Measurements from ENCODE around the gene ST3GAL6. TPM values are rescaled to one million over a fixed set of nuclear protein-coding genes. Genes with fewer than 3 reads are reported as not detected.

The ST3GAL6 gene
- total RNA-seq, 5 donors from 2014 or later (not counting 1 experiment from before 2014, with no cell fraction given), result 0.55 to 1.0 (median 0.55) TPM; not detected in 2

- Mint-ChIP-seq H3K27me3 (peaks cover 18% of the 10 kb centered on the region in 2 donors), H3K27ac (no peak overlapping the region), H3K9me3 (no peaks in the 10 kb centered on the region), H3K36me3 (no peaks in the 10 kb centered on the region), H3K4me1 (no peaks in the 10 kb centered on the region), H3K4me3 (no peak overlapping the region)
- no peaks in the 10 kb centered on the region for H3K27me3 ChIP-seq (replicated peaks in 1 of 2; ENCODE audit: control insufficient read depth in 2 of 2, extremely low read depth in 1 of 2, insufficient read depth in 2 of 2, low read length in 1 of 2)
- no peak for ATAC-seq (replicated peaks in 1 of 4)
- no peaks in the 10 kb centered on the region for H3K9me3 ChIP-seq
- H3K27ac ChIP-seq (ENCODE audit: low read length), result no peak overlapping the region
- ChIA-PET CTCF (interaction anchor here in 1 of 2 donors (0.5 kb wide), 1 partner anchor 34 kb away, joined by 3 read pairs; no protein-coding TSS in a partner anchor), POLR2A (interaction anchor here (0.5 to 0.6 kb wide), 2 partner anchors 71 to 572 kb away, joined by 3 read pairs; no protein-coding TSS in a partner anchor)
- WGBS (ENCODE audit: insufficient coverage), result 80% methylated on average over 1 of the region's 1 CpG
- no peaks in the 10 kb centered on the region for H3K4me1 ChIP-seq (ENCODE audit: control insufficient read depth in 1 of 2, extremely low read depth in 1 of 2, insufficient read depth in 2 of 2, low read length in 2 of 2)
- H3K4me3 ChIP-seq (ENCODE audit: control insufficient read depth in 1 of 2, extremely low read depth in 1 of 2, low read length in 1 of 2), result no peak overlapping the region
- DNase-seq, result no peak
- H3K36me3 ChIP-seq (ENCODE audit: control insufficient read depth in 2 of 2, extremely low read depth in 1 of 2, insufficient read depth in 1 of 2, low read length in 1 of 2), result peaks cover 0 to 2% of the 10 kb centered on the region in 2 donors
Measured at GRCh38 chr3:98750276-98750919, 12.7 kb upstream of the ST3GAL6 start.

DNA sequence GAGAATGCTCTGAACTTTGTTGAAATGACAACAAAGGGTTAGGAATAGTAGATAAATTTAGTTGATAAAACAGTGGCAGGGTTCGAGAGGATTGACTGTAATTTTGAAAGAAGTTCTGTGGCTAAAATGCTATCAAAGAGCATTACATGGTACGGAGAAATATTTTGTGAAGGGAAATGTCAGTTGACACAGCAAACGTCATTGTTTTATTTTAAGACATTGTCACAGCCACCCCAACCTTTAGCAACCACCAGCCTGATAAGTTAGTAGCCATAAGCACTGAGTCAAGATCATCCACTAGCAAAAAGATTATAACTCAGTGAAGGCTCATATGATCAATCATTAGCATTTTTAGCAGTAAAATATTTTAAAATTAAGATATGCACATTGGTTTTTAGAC, 8.7 kb upstream of the ST3GAL6 start:
- H3K36me3 Mint-ChIP-seq, result no peaks in the 10 kb centered on the region
- H3K27ac Mint-ChIP-seq, result no peak overlapping the region
- H3K27me3 Mint-ChIP-seq, result peaks cover 5 to 9% of the 10 kb centered on the region in 2 donors
- Histone ChIP-seq H3K4me3 (ENCODE audit: control insufficient read depth in 1 of 2, extremely low read depth in 1 of 2, low read length in 1 of 2) (no peak overlapping the region), H3K9me3 (no peaks in the 10 kb centered on the region), H3K36me3 (ENCODE audit: control insufficient read depth in 2 of 2, extremely low read depth in 1 of 2, insufficient read depth in 1 of 2, low read length in 1 of 2) (peaks cover 0 to 2% of the 10 kb centered on the region in 2 donors), H3K27me3 (replicated peaks in 1 of 2; ENCODE audit: control insufficient read depth in 2 of 2, extremely low read depth in 1 of 2, insufficient read depth in 2 of 2, low read length in 1 of 2) (no peaks in the 10 kb centered on the region), H3K4me1 (ENCODE audit: control insufficient read depth in 1 of 2, extremely low read depth in 1 of 2, insufficient read depth in 2 of 2, low read length in 2 of 2) (no peaks in the 10 kb centered on the region), H3K27ac (ENCODE audit: low read length) (no peak overlapping the region)
- no peaks in the 10 kb centered on the region for H3K9me3 Mint-ChIP-seq
- no peak overlapping the region for H3K4me3 Mint-ChIP-seq
- no peak for DNase-seq
- WGBS (ENCODE audit: insufficient coverage), result 17% methylated on average over 1 of the region's 3 CpGs
- POLR2A ChIA-PET, result no interaction called here
- no peaks in the 10 kb centered on the region for H3K4me1 Mint-ChIP-seq
- CTCF ChIA-PET, result no interaction called here
- no peak for ATAC-seq (replicated peaks in 1 of 4)

DNA sequence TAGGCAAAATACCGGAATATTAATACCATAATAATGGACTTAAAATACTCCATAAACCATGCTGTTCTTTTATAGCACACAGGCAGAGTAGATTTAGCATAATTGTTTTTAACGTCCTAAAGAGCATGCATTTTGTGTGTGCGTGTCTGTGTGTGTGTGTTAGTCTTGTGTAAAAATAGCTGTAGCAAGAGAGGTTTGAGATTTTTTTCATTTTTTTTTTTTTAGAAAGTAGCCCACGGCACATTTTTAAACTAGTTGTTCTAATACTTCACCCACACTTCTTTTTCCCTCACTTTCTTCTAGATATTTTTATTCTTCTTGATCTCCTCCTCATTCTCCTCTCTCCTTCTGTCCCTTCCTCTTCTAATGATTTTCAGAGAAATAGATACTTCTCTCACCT, 7.5 kb upstream of the ST3GAL6 start:
- H3K4me3 Mint-ChIP-seq, result no peak overlapping the region

DNA sequence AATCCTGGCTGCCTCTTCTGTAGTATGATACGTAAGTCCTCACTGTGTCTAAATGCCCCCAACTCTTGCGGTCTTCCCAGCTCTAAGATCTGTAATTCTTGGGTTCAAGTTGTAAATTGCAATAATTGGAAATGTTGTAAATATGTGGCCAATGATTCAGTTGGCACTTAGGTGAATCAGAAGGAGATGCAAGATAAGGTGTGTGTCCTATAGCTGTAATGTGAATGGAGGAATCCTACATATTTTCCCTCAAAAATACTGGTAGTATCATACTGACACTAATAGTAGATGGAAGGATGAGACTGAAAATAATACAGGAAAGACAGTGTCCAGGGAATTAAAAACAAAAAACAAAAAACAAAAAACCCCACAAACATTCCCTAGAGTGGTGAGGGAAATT, 3.5 kb upstream of the ST3GAL6 start:
- peaks cover 0 to 5% of the 10 kb centered on the region in 2 experiments for H3K4me1 ChIP-seq (ENCODE audit: control insufficient read depth in 1 of 2, extremely low read depth in 1 of 2, insufficient read depth in 2 of 2, low read length in 2 of 2)
- DNase-seq, result no peak
- Mint-ChIP-seq H3K27ac (no peak overlapping the region), H3K27me3 (peaks cover 5 to 10% of the 10 kb centered on the region in 2 donors), H3K9me3 (no peaks in the 10 kb centered on the region), H3K36me3 (no peaks in the 10 kb centered on the region), H3K4me3 (no peak overlapping the region), H3K4me1 (no peaks in the 10 kb centered on the region)
- H3K27ac ChIP-seq (ENCODE audit: low read length), result no peak overlapping the region
- no peak for ATAC-seq (replicated peaks in 1 of 4)
- ChIA-PET POLR2A (no interaction called here), CTCF (no interaction called here)
- H3K27me3 ChIP-seq (replicated peaks in 1 of 2; ENCODE audit: control insufficient read depth in 2 of 2, extremely low read depth in 1 of 2, insufficient read depth in 2 of 2, low read length in 1 of 2), result peaks cover 0 to 2% of the 10 kb centered on the region in 2 experiments
- WGBS (ENCODE audit: insufficient coverage), result no CpG with 5 or more reads among the region's 2 CpGs
- no peaks in the 10 kb centered on the region for H3K9me3 ChIP-seq
- H3K4me3 ChIP-seq (ENCODE audit: control insufficient read depth in 1 of 2, extremely low read depth in 1 of 2, low read length in 1 of 2), result no peak overlapping the region
- no peaks in the 10 kb centered on the region for H3K36me3 ChIP-seq (ENCODE audit: control insufficient read depth in 2 of 2, extremely low read depth in 1 of 2, insufficient read depth in 1 of 2, low read length in 1 of 2)

More for the DNA sequence above, 7.5 kb upstream of the ST3GAL6 start:
- ATAC-seq (replicated peaks in 1 of 4), result no peak
- Histone ChIP-seq H3K27ac (ENCODE audit: low read length) (no peak overlapping the region), H3K4me3 (ENCODE audit: control insufficient read depth in 1 of 2, extremely low read depth in 1 of 2, low read length in 1 of 2) (no peak overlapping the region), H3K27me3 (replicated peaks in 1 of 2; ENCODE audit: control insufficient read depth in 2 of 2, extremely low read depth in 1 of 2, insufficient read depth in 2 of 2, low read length in 1 of 2) (no peaks in the 10 kb centered on the region), H3K4me1 (ENCODE audit: control insufficient read depth in 1 of 2, extremely low read depth in 1 of 2, insufficient read depth in 2 of 2, low read length in 2 of 2) (no peaks in the 10 kb centered on the region), H3K9me3 (no peaks in the 10 kb centered on the region), H3K36me3 (ENCODE audit: control insufficient read depth in 2 of 2, extremely low read depth in 1 of 2, insufficient read depth in 1 of 2, low read length in 1 of 2) (peaks cover 0 to 2% of the 10 kb centered on the region in 2 donors)
- ChIA-PET POLR2A (no interaction called here), CTCF (no interaction called here)
- no peaks in the 10 kb centered on the region for H3K36me3 Mint-ChIP-seq
- H3K27ac Mint-ChIP-seq, result no peak overlapping the region
- no peaks in the 10 kb centered on the region for H3K4me1 Mint-ChIP-seq
- H3K27me3 Mint-ChIP-seq, result peaks cover 5 to 9% of the 10 kb centered on the region in 2 donors
- no peak for DNase-seq
- H3K9me3 Mint-ChIP-seq, result no peaks in the 10 kb centered on the region
- WGBS (ENCODE audit: insufficient coverage), result no CpG with 5 or more reads among the region's 4 CpGs

- Mint-ChIP-seq H3K4me1 (no peaks in the 10 kb centered on the region), H3K27ac (no peak overlapping the region), H3K27me3 (peaks cover 5 to 9% of the 10 kb centered on the region in 2 donors), H3K9me3 (no peaks in the 10 kb centered on the region), H3K4me3 (no peak overlapping the region), H3K36me3 (no peaks in the 10 kb centered on the region)
- Histone ChIP-seq H3K27ac (ENCODE audit: low read length) (no peak overlapping the region), H3K4me1 (ENCODE audit: control insufficient read depth in 1 of 2, extremely low read depth in 1 of 2, insufficient read depth in 2 of 2, low read length in 2 of 2) (peaks cover 0 to 5% of the 10 kb centered on the region in 2 experiments), H3K4me3 (ENCODE audit: control insufficient read depth in 1 of 2, extremely low read depth in 1 of 2, low read length in 1 of 2) (no peak overlapping the region), H3K9me3 (no peaks in the 10 kb centered on the region), H3K36me3 (ENCODE audit: control insufficient read depth in 2 of 2, extremely low read depth in 1 of 2, insufficient read depth in 1 of 2, low read length in 1 of 2) (no peaks in the 10 kb centered on the region), H3K27me3 (replicated peaks in 1 of 2; ENCODE audit: control insufficient read depth in 2 of 2, extremely low read depth in 1 of 2, insufficient read depth in 2 of 2, low read length in 1 of 2) (peaks cover 0 to 2% of the 10 kb centered on the region in 2 experiments)
- ATAC-seq (replicated peaks in 1 of 4) (no peak), DNase-seq (no peak)
- WGBS (ENCODE audit: insufficient coverage), result no CpG with 5 or more reads among the region's 2 CpGs
- POLR2A ChIA-PET, result no interaction called here
- CTCF ChIA-PET, result interaction anchor here in 1 of 2 donors (0.5 kb wide), 1 partner anchor 797 kb away, joined by 6 read pairs; no protein-coding TSS in a partner anchor
Measured at GRCh38 chr3:98761643-98762229, 1.4 kb upstream of the ST3GAL6 start.

DNA sequence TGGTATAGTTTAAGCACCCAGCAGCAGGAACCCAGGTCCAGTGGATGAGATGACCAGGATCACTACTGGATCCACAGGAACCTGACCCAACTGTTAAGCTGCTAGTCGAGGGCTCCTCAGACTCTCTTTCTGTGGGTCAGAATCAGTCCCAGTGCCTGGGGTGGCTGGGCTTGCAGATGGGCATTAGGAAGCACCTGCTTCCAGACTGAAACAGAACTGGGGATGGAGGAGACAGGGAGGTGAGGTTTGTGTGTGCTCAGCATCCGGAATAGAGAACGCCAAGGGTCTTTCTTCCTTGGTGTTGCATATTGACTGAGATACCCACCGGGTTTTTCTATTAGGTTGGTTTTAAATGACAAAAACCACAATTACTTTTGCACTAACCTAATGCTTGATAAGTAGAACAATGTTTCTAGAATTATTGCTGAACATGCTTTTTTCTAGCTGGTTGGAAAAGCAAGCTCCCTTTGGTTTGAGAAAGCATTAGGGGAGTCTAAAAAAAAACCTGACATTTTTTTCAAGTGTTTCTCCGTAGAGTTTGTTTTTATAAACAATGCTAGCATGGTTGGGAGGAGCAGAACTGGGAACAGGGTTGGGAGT, 779 bp downstream of the ST3GAL6 start:
- no peak overlapping the region for H3K4me3 Mint-ChIP-seq
- H3K4me3 ChIP-seq (ENCODE audit: control insufficient read depth in 1 of 2, extremely low read depth in 1 of 2, low read length in 1 of 2), result no peak overlapping the region

More for the DNA sequence above, 779 bp downstream of the ST3GAL6 start:
- peaks cover 5 to 9% of the 10 kb centered on the region in 2 donors for H3K27me3 Mint-ChIP-seq
- H3K9me3 Mint-ChIP-seq, result no peaks in the 10 kb centered on the region
- Histone ChIP-seq H3K27me3 (replicated peaks in 1 of 2; ENCODE audit: control insufficient read depth in 2 of 2, extremely low read depth in 1 of 2, insufficient read depth in 2 of 2, low read length in 1 of 2) (peaks cover 0 to 2% of the 10 kb centered on the region in 2 experiments), H3K4me1 (ENCODE audit: control insufficient read depth in 1 of 2, extremely low read depth in 1 of 2, insufficient read depth in 2 of 2, low read length in 2 of 2) (peaks cover 0 to 5% of the 10 kb centered on the region in 2 experiments), H3K27ac (ENCODE audit: low read length) (no peak overlapping the region), H3K36me3 (ENCODE audit: control insufficient read depth in 2 of 2, extremely low read depth in 1 of 2, insufficient read depth in 1 of 2, low read length in 1 of 2) (no peaks in the 10 kb centered on the region), H3K9me3 (no peaks in the 10 kb centered on the region)
- H3K36me3 Mint-ChIP-seq, result no peaks in the 10 kb centered on the region
- WGBS (ENCODE audit: insufficient coverage), result 55% methylated on average over 2 of the region's 5 CpGs
- CTCF ChIA-PET, result interaction anchor here in 1 of 2 donors (0.5 kb wide), 1 partner anchor 53 kb away, joined by 4 read pairs; no protein-coding TSS in a partner anchor
- DNase-seq (no peak), ATAC-seq (replicated peaks in 1 of 4) (no peak)
- no peak overlapping the region for H3K27ac Mint-ChIP-seq
- POLR2A ChIA-PET, result interaction anchor here in 1 of 2 donors (0.6 kb wide), 1 partner anchor 15 kb away, joined by 4 read pairs; no protein-coding TSS in a partner anchor
- H3K4me1 Mint-ChIP-seq, result no peaks in the 10 kb centered on the region

All from T-cell (primary cell).